Activated T-cell treated with anti-CD3 and anti-CD28 coated beads, Interleukin-2, amount 50 U/mL, for 48 hours (primary cell): ENCODE data around the gene MTF1.
A peak's percentile ranks its signal among the peaks of the same experiment; 100 is the strongest.
"Not testable (repeated sequence)": the region's sequence is repeated elsewhere in the genome, so short reads cannot be mapped to it uniquely, and the experiment has no call there.

Experiments
- DNase-seq, 2 experiments: peaks; one replicate each; pipeline ENCODE4 v3.0.0-alpha.2; 2020

MTF1 gene

DNA sequence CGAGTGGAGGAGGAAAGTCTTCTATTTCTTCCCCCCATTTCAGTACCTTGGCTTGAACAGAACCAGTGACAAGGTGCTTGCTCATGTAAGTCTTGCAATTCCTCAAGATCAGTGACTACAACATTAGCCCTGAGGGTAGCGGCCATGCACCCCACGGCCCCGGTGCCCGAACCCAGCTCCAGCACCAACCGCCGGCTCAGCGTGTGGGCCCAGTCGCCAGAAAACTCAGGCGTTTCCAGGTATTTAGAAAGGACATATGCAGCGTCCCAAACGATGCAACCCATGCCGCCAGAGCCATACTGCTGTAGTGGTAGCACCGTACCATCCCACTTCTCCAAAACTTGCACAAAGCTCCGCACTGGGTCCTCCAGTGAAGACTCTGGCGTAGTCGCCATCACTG, 76.9 kb downstream of the MTF1 start:
- no peak for DNase-seq

DNA sequence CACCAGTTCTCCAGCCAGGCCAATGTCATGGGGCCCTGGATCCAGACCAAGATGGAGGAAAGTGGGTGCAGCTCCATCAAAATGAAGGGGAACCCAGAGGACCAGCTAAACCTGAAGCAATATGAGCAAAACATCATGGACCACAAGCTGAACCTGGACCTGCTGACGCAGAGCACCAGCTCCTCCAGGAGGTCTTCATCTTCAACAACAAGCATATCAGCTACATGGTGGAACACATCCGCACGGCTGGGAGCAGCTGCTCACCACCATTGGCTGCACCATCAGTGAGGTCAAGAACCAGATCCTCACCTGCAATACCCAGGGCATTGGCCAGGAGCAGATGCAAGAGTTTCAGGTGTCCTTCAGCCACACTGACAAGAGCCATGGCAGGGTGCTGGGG, 80.7 kb downstream of the MTF1 start:
- DNase-seq: no peak

DNA sequence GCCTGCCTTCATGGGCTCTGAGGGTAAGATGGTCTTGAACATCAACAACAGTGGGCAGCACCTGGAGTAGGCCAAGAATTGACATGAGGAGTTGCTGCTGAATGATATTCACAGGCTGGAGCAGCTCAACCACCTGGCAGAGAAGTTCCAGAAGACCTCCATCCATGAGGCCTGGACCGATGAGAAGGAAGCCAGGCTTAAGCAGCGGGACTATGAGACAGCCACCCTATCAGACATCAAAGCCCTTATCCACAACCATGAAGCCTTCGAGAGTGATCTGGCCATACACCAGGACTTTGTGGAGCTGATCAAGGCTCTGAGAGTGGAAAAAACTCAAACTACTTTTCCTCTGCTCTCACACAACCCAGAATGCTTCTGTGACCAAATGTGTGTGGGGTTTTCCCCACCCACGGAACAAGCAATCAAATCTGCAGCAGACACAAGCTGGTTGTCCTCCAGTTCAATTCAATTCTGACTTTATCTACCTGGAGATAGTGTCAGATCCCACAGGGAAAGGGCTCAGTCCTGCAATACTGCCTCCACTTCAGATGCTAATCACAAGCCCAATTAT, 82.4 kb downstream of the MTF1 start:
- DNase-seq: peak in 1 of 2 experiments; percentile 41

DNA sequence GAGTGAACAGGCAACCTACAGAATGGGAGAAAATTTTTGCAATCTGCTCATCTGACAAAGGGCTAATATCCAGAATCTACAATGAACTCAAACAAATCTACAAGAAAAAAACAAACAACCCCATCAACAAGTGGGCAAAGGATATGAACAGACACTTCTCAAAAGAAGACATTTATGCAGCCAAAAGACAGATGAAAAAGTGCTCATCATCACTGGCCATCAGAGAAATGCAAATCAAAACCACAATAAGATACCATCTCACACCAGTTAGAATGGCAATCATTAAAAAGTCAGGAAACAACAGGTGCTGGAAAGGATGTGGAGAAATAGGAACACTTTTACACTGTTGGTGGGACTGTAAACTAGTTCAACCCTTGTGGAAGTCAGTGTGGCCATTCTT, 88.0 kb downstream of the MTF1 start:
- not testable (repeated sequence) for DNase-seq

DNA sequence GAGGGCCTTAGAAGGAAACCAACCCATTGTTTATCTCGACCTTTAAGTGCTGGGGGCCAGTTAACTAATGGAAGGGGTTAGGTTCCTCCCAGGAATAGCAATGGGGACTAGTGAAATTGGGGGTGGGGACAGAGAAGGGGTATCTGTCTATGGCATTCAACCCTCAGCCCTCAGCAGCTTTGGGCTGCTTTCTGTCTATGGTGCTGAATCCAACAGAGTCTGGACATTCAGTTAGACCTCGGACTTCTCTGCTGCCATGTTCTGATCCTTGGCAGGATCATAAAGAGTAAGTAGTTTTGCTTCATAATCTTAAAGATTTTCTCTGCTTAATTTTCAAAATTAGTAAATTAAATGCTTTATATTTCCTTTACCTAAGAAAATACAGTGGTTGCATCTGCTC, 91.9 kb downstream of the MTF1 start:
- DNase-seq: no peak

DNA sequence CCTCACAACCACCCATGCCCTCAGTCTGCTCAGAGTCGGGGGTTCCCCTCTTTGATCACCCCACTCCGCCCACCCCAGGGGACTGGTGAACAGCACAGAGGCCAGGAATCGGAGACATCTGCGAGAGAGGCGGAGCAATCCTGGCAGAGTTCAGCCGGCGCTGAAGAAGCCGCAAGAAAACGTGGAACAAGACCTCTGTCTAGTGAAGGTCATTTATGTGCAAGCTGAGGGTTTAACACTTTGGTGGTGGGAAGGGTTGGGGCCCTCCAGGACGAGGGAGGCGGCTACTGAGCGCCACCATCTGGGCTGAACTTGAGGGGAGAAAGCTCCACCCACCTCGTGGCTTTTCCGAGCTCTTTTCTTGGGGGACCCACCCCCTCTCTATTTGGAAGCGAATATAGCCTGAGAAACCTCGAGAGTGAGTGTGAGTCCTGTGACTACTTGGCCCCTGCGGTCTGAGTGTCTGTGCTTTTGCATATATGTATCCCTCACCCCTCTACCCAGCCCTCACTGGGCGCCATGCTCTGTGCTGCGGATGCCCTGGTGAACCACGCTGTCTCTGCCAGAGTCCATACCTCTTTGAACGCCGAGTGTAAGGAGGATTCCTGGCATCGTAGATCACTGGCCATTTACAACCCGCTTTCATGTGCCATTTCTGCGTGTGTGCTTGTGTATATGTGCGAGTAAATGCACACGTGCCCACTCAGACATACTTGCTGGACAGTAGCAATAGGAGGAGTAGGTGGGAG, 93.3 kb downstream of the MTF1 start:
- peak; percentile 50 to 60 for DNase-seq

DNA sequence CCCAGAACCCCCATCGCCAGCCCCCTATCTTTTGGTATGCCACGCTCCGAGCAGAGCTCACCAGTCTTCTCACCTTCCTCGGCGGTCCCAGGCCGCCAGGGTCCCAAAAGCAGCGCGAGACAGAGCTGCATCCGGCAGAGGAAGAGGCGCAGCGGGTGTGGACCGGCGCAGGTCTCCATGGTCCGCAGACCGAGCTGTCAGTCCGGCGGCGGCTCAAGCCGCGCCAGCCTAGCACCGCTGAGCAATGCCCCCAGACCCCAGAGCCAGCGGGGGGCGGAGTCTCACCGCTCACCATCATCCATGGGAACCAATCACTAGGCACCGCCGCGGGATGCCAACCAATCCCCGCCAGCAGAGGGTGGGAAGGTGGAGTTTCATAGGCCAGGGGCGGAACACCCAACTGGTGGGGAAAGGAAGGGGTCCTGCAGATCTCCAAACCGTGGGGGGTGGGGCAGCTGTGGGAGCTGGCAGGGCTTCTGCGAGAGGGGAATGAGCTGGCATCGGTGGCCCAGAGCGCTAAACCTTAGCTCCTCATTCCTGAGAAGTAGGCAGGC, 94.4 kb downstream of the MTF1 start, which contains the start of gene EPHA10:
Gene EPHA10 (minus strand): TSS at position 233 of the 554 bp plus-strand sequence. CDS start 54 bp downstream, at position 179.
- DNase-seq: no peak

DNA sequence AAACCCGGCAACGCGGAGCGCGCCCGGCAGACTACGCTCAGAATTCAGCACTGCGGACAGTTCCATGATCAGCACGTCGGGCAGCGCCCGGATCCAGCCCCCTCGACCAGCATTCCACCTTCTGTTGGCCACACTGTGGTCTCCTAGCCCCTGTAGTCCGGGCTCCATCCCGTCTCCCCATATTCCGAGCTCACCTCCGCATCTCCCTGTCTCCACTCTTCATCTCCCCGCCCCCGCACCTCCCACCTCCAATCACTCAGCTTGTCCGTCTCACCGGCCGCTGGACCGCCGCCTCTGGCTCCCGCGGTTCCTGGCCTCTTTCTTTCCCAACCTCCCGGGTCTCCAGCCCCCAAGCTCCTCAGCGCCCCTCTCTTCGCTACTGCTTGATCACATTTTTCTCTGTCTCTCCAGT, 95.0 kb downstream of the MTF1 start:
- peak; percentile 64 to 75 for DNase-seq

DNA sequence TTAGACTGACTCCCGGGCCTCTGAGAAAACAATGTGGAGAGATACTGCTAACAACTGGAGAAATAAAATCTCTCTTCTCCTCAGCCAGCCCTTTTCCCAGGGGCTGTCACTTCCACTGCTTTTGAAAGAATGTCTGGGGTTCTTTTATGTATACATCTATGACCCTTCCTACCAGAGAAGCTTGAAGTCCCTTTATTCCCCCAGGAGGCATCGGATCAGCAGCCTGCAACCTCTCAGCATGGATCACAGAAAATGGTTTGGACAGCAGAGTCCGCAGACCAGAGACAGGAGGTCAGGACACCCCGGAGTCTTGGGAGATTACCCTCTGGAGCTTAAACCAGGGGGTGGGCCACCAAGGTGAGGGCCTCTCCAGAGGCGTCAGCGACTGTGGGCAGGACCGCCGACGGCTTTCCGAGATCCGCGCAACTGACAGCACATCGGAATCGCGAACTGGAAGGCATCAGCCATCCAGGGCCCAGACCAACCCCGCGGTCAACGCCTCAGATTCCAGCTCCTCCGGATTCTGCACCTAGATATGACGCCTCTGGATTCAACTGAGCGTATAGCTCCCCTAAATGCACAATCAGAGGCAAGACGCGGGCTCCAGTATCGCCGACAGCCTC, 95.5 kb downstream of the MTF1 start:
- DNase-seq: no peak

DNA sequence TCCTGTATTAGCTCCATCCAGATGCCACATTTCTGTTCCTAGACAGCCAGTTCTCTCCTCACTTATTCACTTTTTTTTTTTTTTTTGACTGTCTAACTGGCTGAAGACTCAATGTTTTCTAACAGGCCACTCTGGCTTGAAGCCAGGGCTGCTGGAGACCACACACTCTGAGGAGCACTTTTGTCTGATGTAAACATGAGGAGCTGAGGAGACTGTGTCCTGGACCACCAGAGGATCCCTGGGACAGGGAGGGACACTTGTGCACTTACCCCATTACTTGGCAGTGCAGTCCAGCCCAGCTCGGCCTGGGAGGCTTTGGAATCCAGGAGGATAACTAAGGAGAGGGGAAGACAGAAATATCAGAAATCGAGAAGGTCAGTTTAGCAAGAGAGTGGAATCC, 96.9 kb downstream of the MTF1 start:
- DNase-seq: no peak

DNA sequence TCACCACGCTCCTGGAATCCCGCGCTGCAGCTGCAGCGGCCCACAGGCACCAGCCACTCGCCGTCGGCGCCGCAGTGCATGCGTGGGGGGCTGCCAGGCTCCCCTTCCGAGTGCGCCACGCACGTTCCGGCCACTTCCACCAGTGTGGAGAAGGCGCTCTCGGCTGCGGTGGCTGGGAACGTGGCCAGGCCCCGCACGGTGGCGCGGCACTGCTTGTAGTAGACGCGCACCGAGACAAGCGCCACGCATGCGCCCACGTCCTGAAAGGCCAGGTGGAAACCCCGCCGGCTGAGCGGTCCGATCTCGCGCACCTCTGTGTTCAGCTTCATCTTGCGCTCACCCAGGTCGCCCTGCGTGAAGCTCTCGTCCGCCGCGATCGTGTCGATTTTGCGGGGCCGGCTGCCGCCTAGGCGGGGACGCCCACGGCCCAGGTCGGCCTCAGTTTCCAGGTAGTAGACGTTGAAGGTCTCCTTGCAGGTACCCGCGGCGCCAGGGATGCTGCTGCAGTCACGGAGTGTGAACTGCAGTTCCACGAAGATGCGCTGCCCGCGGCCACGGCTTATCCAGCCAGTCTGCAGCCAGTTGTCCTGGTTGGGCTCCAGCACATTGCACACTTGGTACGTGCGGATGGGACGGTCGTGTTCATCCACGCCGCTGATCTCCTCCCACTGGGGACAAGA, 97.8 kb downstream of the MTF1 start:
- DNase-seq: no peak
